Mesodermal cell (in vitro differentiated cells): ENCODE measurements around the gene ATF6.

Experiments
- H3K27ac ChIP-seq: 2 replicates; pipeline ENCODE4 v1.7.0; 2013; ENCODE audit warnings: mild to moderate bottlenecking, low read depth, low read length, moderate library complexity; ENCODE audit not compliant: severe bottlenecking
- H3K36me3 ChIP-seq: 2 replicates; pipeline ENCODE4 v1.7.1; 2013; ENCODE audit warnings: mild to moderate bottlenecking, low read length, moderate library complexity; ENCODE audit not compliant: control insufficient read depth, insufficient read depth
- H3K4me1 ChIP-seq: one replicate; pipeline ENCODE4 v1.7.1; 2013; ENCODE audit warnings: mild to moderate bottlenecking, low read length; ENCODE audit not compliant: insufficient read depth, control insufficient read depth, poor library complexity, severe bottlenecking
- H3K4me3 ChIP-seq: 2 replicates; pipeline ENCODE4 v1.7.0; 2013; ENCODE audit warnings: low read length, control low read depth, mild to moderate bottlenecking; ENCODE audit not compliant: insufficient read depth, poor library complexity, severe bottlenecking; ENCODE audit errors: extremely low read depth
- H3K9me3 ChIP-seq: 2 replicates; pipeline ENCODE4 v1.7.1; 2013; ENCODE audit warnings: mild to moderate bottlenecking, low read length, moderate library complexity; ENCODE audit not compliant: control insufficient read depth
- WGBS, 2 experiments: methylation state at CpG; one replicate each; pipeline ENCODE4 v1.1.5; 2013; ENCODE audit warnings: missing lambda C conversion rate in 2 of 2; ENCODE audit not compliant: insufficient coverage in 2 of 2; 5-methylcytosine and 5-hydroxymethylcytosine counted together

Gene ATF6

GRCh38 chr1:161915051-161915503 is 149.0 kb downstream of the ATF6 start:
- H3K27ac ChIP-seq, result no peak overlapping the region
- no peaks in the 10 kb centered on the region for H3K9me3 ChIP-seq
- peaks cover 16% of the 10 kb centered on the region for H3K36me3 ChIP-seq
- no peaks in the 10 kb centered on the region for H3K4me1 ChIP-seq
- H3K4me3 ChIP-seq, result no peak overlapping the region
- WGBS, 2 experiments, result no CpG with 5 or more reads among the region's 1 CpG

GRCh38 chr1:161915978-161916377 is 149.9 kb downstream of the ATF6 start:
- Histone ChIP-seq H3K4me1 (no peaks in the 10 kb centered on the region), H3K27ac (no peak overlapping the region), H3K4me3 (no peak overlapping the region), H3K36me3 (peaks cover 16% of the 10 kb centered on the region), H3K9me3 (no peaks in the 10 kb centered on the region)
- 90 to 100% methylated on average over 2 of the region's 2 CpGs for WGBS, 2 experiments

GRCh38 chr1:161919229-161919628 is 153.1 kb downstream of the ATF6 start:
- Histone ChIP-seq H3K27ac (no peak overlapping the region), H3K36me3 (peaks cover 16% of the 10 kb centered on the region), H3K4me1 (no peaks in the 10 kb centered on the region), H3K9me3 (no peaks in the 10 kb centered on the region), H3K4me3 (no peak overlapping the region)

GRCh38 chr1:161921491-161921890 is 155.4 kb downstream of the ATF6 start:
- no peak overlapping the region for H3K4me3 ChIP-seq
- no CpG with 5 or more reads among the region's 1 CpG for WGBS, 2 experiments
- no peak overlapping the region for H3K27ac ChIP-seq
- no peaks in the 10 kb centered on the region for H3K9me3 ChIP-seq
- H3K36me3 ChIP-seq, result peaks cover 9% of the 10 kb centered on the region
- H3K4me1 ChIP-seq, result no peaks in the 10 kb centered on the region

GRCh38 chr1:161921990-161922389 is 155.9 kb downstream of the ATF6 start:
- Histone ChIP-seq H3K9me3 (no peaks in the 10 kb centered on the region), H3K36me3 (peaks cover 5% of the 10 kb centered on the region), H3K4me3 (no peak overlapping the region), H3K27ac (no peak overlapping the region), H3K4me1 (no peaks in the 10 kb centered on the region)
- 93 to 100% methylated on average over 1 of the region's 1 CpG for WGBS, 2 experiments

- Histone ChIP-seq H3K36me3 (no peaks in the 10 kb centered on the region), H3K27ac (no peak overlapping the region), H3K4me3 (no peak overlapping the region), H3K4me1 (no peaks in the 10 kb centered on the region), H3K9me3 (no peaks in the 10 kb centered on the region)
- 100% methylated on average over 1 of the region's 2 CpGs; no CpG with 5 or more reads in 1 of the 2 experiments for WGBS, 2 experiments
These were observed 161.9 kb downstream of the ATF6 start for GRCh38 chr1:161928056-161928455.

- WGBS, 2 experiments, result no CpG with 5 or more reads among the region's 1 CpG
- Histone ChIP-seq H3K4me3 (no peak overlapping the region), H3K36me3 (no peaks in the 10 kb centered on the region), H3K27ac (no peak overlapping the region), H3K9me3 (no peaks in the 10 kb centered on the region), H3K4me1 (no peaks in the 10 kb centered on the region)
These were observed 163.0 kb downstream of the ATF6 start for GRCh38 chr1:161929137-161929536.

GRCh38 chr1:161930064-161930463 is 163.9 kb downstream of the ATF6 start:
- Histone ChIP-seq H3K4me1 (no peaks in the 10 kb centered on the region), H3K9me3 (no peaks in the 10 kb centered on the region), H3K4me3 (no peak overlapping the region), H3K36me3 (no peaks in the 10 kb centered on the region), H3K27ac (no peak overlapping the region)
- WGBS, 2 experiments, result no CpG with 5 or more reads among the region's 1 CpG

GRCh38 chr1:161932668-161933067 is 166.5 kb downstream of the ATF6 start:
- H3K9me3 ChIP-seq, result no peaks in the 10 kb centered on the region
- WGBS, 2 experiments, result 88 to 100% methylated on average over 1 to 2 of the region's 2 CpGs
- no peaks in the 10 kb centered on the region for H3K4me1 ChIP-seq
- no peak overlapping the region for H3K27ac ChIP-seq
- H3K36me3 ChIP-seq, result no peaks in the 10 kb centered on the region
- H3K4me3 ChIP-seq, result no peak overlapping the region

- Histone ChIP-seq H3K9me3 (no peaks in the 10 kb centered on the region), H3K4me3 (no peak overlapping the region), H3K36me3 (no peaks in the 10 kb centered on the region), H3K4me1 (no peaks in the 10 kb centered on the region), H3K27ac (no peak overlapping the region)
- 75% methylated on average over 3 of the region's 6 CpGs; no CpG with 5 or more reads in 1 of the 2 experiments for WGBS, 2 experiments
These were observed 167.8 kb downstream of the ATF6 start for GRCh38 chr1:161933592-161934588.

- H3K4me3 ChIP-seq, result no peak overlapping the region
- H3K27ac ChIP-seq, result no peak overlapping the region
- H3K36me3 ChIP-seq, result no peaks in the 10 kb centered on the region
- WGBS, 2 experiments, result no CpG with 5 or more reads among the region's 1 CpG
- no peaks in the 10 kb centered on the region for H3K4me1 ChIP-seq
- no peaks in the 10 kb centered on the region for H3K9me3 ChIP-seq
These were observed 169.1 kb downstream of the ATF6 start for GRCh38 chr1:161935264-161935663.
